ENCODE data around the gene GAS2L1. TPM values are rescaled to one million over a fixed set of nuclear protein-coding genes. Genes with fewer than 3 reads are reported as not detected.

Gene GAS2L1
- total and polyA plus RNA-seq, 2 donors (not counting 1 experiment from before 2014, with no cell fraction given), result 0.25 TPM; not detected in 1

DNA sequence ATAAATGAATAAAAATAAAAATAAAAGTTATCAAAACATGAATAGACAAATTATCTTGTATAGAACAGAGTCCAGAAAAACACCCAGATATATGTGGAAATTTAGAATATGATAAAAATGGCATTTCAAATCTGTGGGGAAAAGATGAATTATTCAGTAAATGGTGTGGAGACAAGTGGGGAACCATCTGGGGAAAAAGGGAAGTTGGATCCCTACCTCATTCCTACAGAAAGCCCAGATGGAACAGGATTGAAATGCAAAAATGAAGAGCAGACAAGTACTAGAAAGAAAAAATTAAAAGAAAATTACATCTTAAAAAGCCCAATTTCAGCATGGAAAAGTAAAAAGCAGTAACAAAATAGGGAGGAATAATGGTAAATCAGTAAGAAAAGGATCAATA, 17.2 kb downstream of the GAS2L1 start:
- DNase-seq, result no peak
- Histone ChIP-seq H3K4me3 (ENCODE audit: control extremely low read depth in 1 of 5, extremely low read depth in 1 of 5, insufficient read depth in 1 of 5, low read depth in 2 of 5, low read length in 4 of 5) (no peak overlapping the region), H2AFZ (ENCODE audit: insufficient read depth, low read depth, low read length, poor library complexity, severe bottlenecking) (no peak overlapping the region), H3K27me3 (replicated peaks in 1 of 4; ENCODE audit: control extremely low read depth in 1 of 4, control insufficient read depth in 3 of 4, insufficient read depth in 4 of 4, low read length in 3 of 4) (no peaks in the 10 kb centered on the region), H3K9ac (ENCODE audit: low read length) (no peak overlapping the region), H3K4me2 (replicated peaks; ENCODE audit: low read depth, low read length, poor library complexity, severe bottlenecking) (no peak overlapping the region), H3K79me2 (ENCODE audit: control insufficient read depth, insufficient read depth, low read length) (no peaks in the 10 kb centered on the region), H3K36me3 (replicated peaks in 1 of 2; ENCODE audit: control extremely low read depth in 1 of 2, control insufficient read depth in 1 of 2, extremely low read depth in 1 of 2, insufficient read depth in 2 of 2, low read length in 1 of 2) (peaks cover 0 to 13% of the 10 kb centered on the region in 2 experiments), H3K9me3 (ENCODE audit: control extremely low read depth in 1 of 3, control insufficient read depth in 2 of 3, insufficient read depth in 1 of 3, low read length in 2 of 3) (no peaks in the 10 kb centered on the region), H3K4me1 (ENCODE audit: control insufficient read depth in 2 of 2, insufficient read depth in 2 of 2, low read length in 2 of 2) (no peaks in the 10 kb centered on the region), H4K20me1 (ENCODE audit: control insufficient read depth, insufficient read depth, low read length, poor library complexity, severe bottlenecking) (no peaks in the 10 kb centered on the region), H3K27ac (ENCODE audit: low read length in 2 of 2) (no peak overlapping the region)
- ChIA-PET CTCF (no interaction called here), POLR2A (no interaction called here)
- no peaks in the 10 kb centered on the region for H3K9me3 Mint-ChIP-seq (ENCODE audit: insufficient read depth)
- H3K4me3 Mint-ChIP-seq, result no peak overlapping the region
- TF ChIP-seq, protein P1, sequence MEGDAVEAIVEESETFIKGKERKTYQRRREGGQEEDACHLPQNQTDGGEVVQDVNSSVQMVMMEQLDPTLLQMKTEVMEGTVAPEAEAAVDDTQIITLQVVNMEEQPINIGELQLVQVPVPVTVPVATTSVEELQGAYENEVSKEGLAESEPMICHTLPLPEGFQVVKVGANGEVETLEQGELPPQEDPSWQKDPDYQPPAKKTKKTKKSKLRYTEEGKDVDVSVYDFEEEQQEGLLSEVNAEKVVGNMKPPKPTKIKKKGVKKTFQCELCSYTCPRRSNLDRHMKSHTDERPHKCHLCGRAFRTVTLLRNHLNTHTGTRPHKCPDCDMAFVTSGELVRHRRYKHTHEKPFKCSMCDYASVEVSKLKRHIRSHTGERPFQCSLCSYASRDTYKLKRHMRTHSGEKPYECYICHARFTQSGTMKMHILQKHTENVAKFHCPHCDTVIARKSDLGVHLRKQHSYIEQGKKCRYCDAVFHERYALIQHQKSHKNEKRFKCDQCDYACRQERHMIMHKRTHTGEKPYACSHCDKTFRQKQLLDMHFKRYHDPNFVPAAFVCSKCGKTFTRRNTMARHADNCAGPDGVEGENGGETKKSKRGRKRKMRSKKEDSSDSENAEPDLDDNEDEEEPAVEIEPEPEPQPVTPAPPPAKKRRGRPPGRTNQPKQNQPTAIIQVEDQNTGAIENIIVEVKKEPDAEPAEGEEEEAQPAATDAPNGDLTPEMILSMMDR (IDR thresholded peaks at IDR 0.05), result no peak
- no peak for TF ChIP-seq EZH2 (IDR thresholded peaks at IDR 0.05; ENCODE audit: borderline replicate concordance, insufficient read depth, low read depth, low read length, poor library complexity, severe bottlenecking)
- intact Hi-C loops (cut with micrococcal nuclease), result no loop called here
- no peak overlapping the region for H3K27ac Mint-ChIP-seq
- ATAC-seq (ENCODE audit: low read depth), result no peak
- no peaks in the 10 kb centered on the region for H3K27me3 Mint-ChIP-seq
- H3K4me1 Mint-ChIP-seq, result no peaks in the 10 kb centered on the region

DNA sequence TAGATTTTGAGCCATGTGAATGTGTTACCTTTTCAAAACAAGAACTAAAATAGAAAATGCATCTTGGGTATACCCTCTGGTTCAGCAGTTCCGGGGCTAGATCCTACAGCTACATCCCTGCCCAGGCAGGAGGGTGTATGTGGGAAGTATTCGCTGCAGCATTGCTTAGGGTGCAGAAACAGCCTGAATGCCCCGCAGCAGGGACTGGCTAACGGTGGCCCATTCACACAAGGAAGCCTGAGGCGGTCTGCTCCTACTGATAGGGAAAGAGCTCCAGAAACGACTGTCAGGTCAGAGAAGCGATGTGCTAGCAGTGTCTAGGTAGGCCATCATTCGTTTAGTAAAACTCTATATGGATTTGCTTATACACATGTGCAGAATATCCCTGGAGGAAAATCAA, 18.9 kb downstream of the GAS2L1 start:
- no peaks in the 10 kb centered on the region for H3K4me1 Mint-ChIP-seq
- no peaks in the 10 kb centered on the region for H3K9me3 Mint-ChIP-seq (ENCODE audit: insufficient read depth)
- no peak overlapping the region for H3K27ac Mint-ChIP-seq
- Histone ChIP-seq H3K79me2 (ENCODE audit: control insufficient read depth, insufficient read depth, low read length) (no peaks in the 10 kb centered on the region), H3K27me3 (replicated peaks in 1 of 4; ENCODE audit: control extremely low read depth in 1 of 4, control insufficient read depth in 3 of 4, insufficient read depth in 4 of 4, low read length in 3 of 4) (no peaks in the 10 kb centered on the region), H4K20me1 (ENCODE audit: control insufficient read depth, insufficient read depth, low read length, poor library complexity, severe bottlenecking) (peaks cover 11% of the 10 kb centered on the region), H3K27ac (ENCODE audit: low read length in 2 of 2) (no peak overlapping the region), H3K4me2 (replicated peaks; ENCODE audit: low read depth, low read length, poor library complexity, severe bottlenecking) (no peak overlapping the region), H2AFZ (ENCODE audit: insufficient read depth, low read depth, low read length, poor library complexity, severe bottlenecking) (no peak overlapping the region), H3K36me3 (replicated peaks in 1 of 2; ENCODE audit: control extremely low read depth in 1 of 2, control insufficient read depth in 1 of 2, extremely low read depth in 1 of 2, insufficient read depth in 2 of 2, low read length in 1 of 2) (peaks cover 0 to 28% of the 10 kb centered on the region in 2 experiments), H3K9me3 (ENCODE audit: control extremely low read depth in 1 of 3, control insufficient read depth in 2 of 3, insufficient read depth in 1 of 3, low read length in 2 of 3) (no peaks in the 10 kb centered on the region), H3K4me3 (ENCODE audit: control extremely low read depth in 1 of 5, extremely low read depth in 1 of 5, insufficient read depth in 1 of 5, low read depth in 2 of 5, low read length in 4 of 5) (no peak overlapping the region), H3K9ac (ENCODE audit: low read length) (no peak overlapping the region), H3K4me1 (ENCODE audit: control insufficient read depth in 2 of 2, insufficient read depth in 2 of 2, low read length in 2 of 2) (no peaks in the 10 kb centered on the region)
- no peak for TF ChIP-seq EZH2 (IDR thresholded peaks at IDR 0.05; ENCODE audit: borderline replicate concordance, insufficient read depth, low read depth, low read length, poor library complexity, severe bottlenecking)
- TF ChIP-seq, protein P1 (IDR thresholded peaks at IDR 0.05), result no peak
- POLR2A ChIA-PET, result interaction anchor here (0.5 kb wide), 1 partner anchor 104 kb away, joined by 3 read pairs; no protein-coding TSS in a partner anchor
- DNase-seq, result no peak
- CTCF ChIA-PET, result no interaction called here
- H3K27me3 Mint-ChIP-seq, result no peaks in the 10 kb centered on the region
- intact Hi-C loops (cut with micrococcal nuclease), result no loop called here
- H3K4me3 Mint-ChIP-seq, result no peak overlapping the region
- ATAC-seq (ENCODE audit: low read depth), result no peak
- WGBS (ENCODE audit: insufficient coverage), result 79% methylated on average over 6 of the region's 8 CpGs

Data from B cell (primary cell).